Measurements from ENCODE around the gene PCSK7. TPM values are rescaled to one million over a fixed set of nuclear protein-coding genes. Genes with fewer than 3 reads are reported as not detected.

Gene PCSK7
- total RNA-seq, 1 donor from 2014 or later: 57.8 TPM

- ATAC-seq: peak; percentile 94
- H3K4me1 ChIP-seq: peaks cover 31% of the 10 kb centered on the region
Observed at GRCh38 chr11:117178210-117179034, 53.5 kb downstream of the PCSK7 start, which contains the start of gene SIDT2. TSS of gene SIDT2 (plus strand) at chr11:117178743. CDS start at chr11:117179264, 521 bp downstream.

GRCh38 chr11:117177534-117178209, 54.2 kb downstream of the PCSK7 start:
- DNase-seq: no peak
- no peak overlapping the region for H3K27ac ChIP-seq
- peaks cover 31% of the 10 kb centered on the region for H3K4me1 ChIP-seq
- no peak for ATAC-seq
- H3K36me3 ChIP-seq: peaks cover 10% of the 10 kb centered on the region
- intact Hi-C loops (cut with DNase I): no loop called here
- TF ChIP-seq CTCF (IDR thresholded peaks at IDR 0.05): no peak
- H3K27me3 ChIP-seq: no peaks in the 10 kb centered on the region
- no peaks in the 10 kb centered on the region for H3K9me3 ChIP-seq
- peak overlapping the region; percentile 87 for H3K4me3 ChIP-seq

More at GRCh38 chr11:117178210-117179034, 53.5 kb downstream of the PCSK7 start, which contains the start of gene SIDT2:
- DNase-seq: peak; percentile 97
- Histone ChIP-seq H3K36me3 (peaks cover 18% of the 10 kb centered on the region), H3K27me3 (no peaks in the 10 kb centered on the region), H3K4me3 (peak within 1 kb of the TSS; percentile 87), H3K27ac (peak within 1 kb of the TSS; percentile 88), H3K9me3 (no peaks in the 10 kb centered on the region)
- intact Hi-C loops (cut with DNase I): no loop called here
- TF ChIP-seq CTCF (IDR thresholded peaks at IDR 0.05): no peak

- intact Hi-C loops (cut with DNase I): no loop called here
- TF ChIP-seq CTCF (IDR thresholded peaks at IDR 0.05): no peak
- no peak overlapping the region for H3K27ac ChIP-seq
- H3K4me3 ChIP-seq: no peak overlapping the region
- peaks cover 5% of the 10 kb centered on the region for H3K36me3 ChIP-seq
- H3K9me3 ChIP-seq: no peaks in the 10 kb centered on the region
- H3K4me1 ChIP-seq: peaks cover 25% of the 10 kb centered on the region
- no peaks in the 10 kb centered on the region for H3K27me3 ChIP-seq
- no peak for DNase-seq
- no peak for ATAC-seq
Observed at GRCh38 chr11:117176186-117176585, 55.7 kb downstream of the PCSK7 start.

- peaks cover 21% of the 10 kb centered on the region for H3K4me1 ChIP-seq
- H3K27ac ChIP-seq: no peak overlapping the region
- peaks cover 5% of the 10 kb centered on the region for H3K36me3 ChIP-seq
- DNase-seq (no peak), ATAC-seq (no peak)
- TF ChIP-seq CTCF (IDR thresholded peaks at IDR 0.05): no peak
- H3K9me3 ChIP-seq: no peaks in the 10 kb centered on the region
- H3K4me3 ChIP-seq: no peak overlapping the region
- H3K27me3 ChIP-seq: no peaks in the 10 kb centered on the region
- intact Hi-C loops (cut with DNase I): no loop called here
Observed at GRCh38 chr11:117175781-117176180, 56.1 kb downstream of the PCSK7 start.

- Histone ChIP-seq H3K9me3 (no peaks in the 10 kb centered on the region), H3K36me3 (peaks cover 12% of the 10 kb centered on the region), H3K4me1 (peaks cover 14% of the 10 kb centered on the region), H3K4me3 (no peak overlapping the region), H3K27me3 (no peaks in the 10 kb centered on the region), H3K27ac (no peak overlapping the region)
- DNase-seq (no peak), ATAC-seq (no peak)
- TF ChIP-seq CTCF (IDR thresholded peaks at IDR 0.05): no peak
- intact Hi-C loops (cut with DNase I): no loop called here
Observed at GRCh38 chr11:117175104-117175503, 56.8 kb downstream of the PCSK7 start.
